NOMO-1 treated with DMSO at 0.1 percent for 48 hours (cell line): Measurements from ENCODE around the gene HDLBP.

Experiments
- DNase-seq: peaks from one replicate; lab custom pipeline; 2025; ENCODE audit not compliant: unreplicated experiment; lab: John Stamatoyannopoulos, UW

The HDLBP gene

GRCh38 chr2:241257419-241258032 lies 57.9 kb downstream of the HDLBP start:
- no peak for DNase-seq

GRCh38 chr2:241256168-241256545 lies 59.3 kb downstream of the HDLBP start:
- DNase-seq: no peak

DNA sequence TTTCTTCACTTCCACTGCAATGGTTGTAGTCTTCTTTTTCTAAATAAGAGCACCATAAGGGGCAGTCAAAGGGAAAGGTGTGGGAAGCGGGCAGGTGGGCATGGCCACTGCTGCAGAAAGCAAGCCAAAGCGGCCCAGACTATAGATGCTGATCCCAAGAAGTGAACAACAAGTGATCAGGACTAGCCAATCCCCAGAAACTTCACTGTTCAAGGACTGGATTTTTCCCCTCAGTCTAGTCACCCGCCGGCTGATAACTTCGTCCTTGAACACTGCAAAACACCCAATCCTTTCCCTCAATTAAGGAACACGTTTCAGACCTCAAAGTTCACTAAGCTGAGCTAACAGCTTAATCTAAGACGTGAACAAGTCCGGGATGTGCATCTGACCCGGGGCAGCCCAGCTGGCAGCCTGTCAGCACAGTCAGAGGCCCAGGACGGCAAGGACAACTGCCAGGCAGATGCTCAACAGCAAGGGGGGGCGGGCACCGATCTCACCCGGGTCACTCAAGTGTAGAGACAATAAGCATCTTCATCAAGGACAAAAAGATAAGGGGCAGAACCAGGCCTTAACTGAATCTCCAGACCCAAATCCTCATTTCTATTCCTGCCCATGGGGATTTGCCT lies 59.8 kb downstream of the HDLBP start:
- no peak for DNase-seq

- DNase-seq: no peak
Measured at GRCh38 chr2:241254904-241255351, 60.5 kb downstream of the HDLBP start.

- no peak for DNase-seq
Measured at GRCh38 chr2:241252778-241253475, 62.5 kb downstream of the HDLBP start.

GRCh38 chr2:241249654-241250053 lies 65.8 kb downstream of the HDLBP start:
- no peak for DNase-seq

- no peak for DNase-seq
Measured at GRCh38 chr2:241248897-241249296, 66.6 kb downstream of the HDLBP start.

GRCh38 chr2:241248289-241248688 lies 67.2 kb downstream of the HDLBP start:
- no peak for DNase-seq

DNA sequence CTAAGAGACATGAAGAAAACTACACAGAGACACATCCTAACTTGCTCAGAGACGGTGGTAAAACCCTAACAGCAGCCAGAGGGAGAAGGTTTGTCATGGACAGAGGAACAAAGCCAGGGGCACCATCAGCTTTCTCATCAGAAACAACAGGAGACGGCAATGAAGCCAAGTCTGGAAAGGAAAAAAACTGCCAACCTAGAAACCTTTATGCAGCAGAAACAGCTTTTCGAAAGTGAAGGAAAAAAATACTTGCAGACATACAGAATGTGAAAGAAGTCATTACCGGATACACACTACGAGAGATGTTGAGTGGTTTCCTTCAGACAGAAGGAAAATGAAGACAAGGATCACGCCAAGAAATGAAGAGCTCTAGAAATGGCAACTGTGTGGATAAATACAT lies 71.1 kb downstream of the HDLBP start:
- DNase-seq: no peak

GRCh38 chr2:241242306-241242705 lies 73.2 kb downstream of the HDLBP start:
- DNase-seq: no peak

GRCh38 chr2:241241669-241242068 lies 73.8 kb downstream of the HDLBP start:
- no peak for DNase-seq

DNA sequence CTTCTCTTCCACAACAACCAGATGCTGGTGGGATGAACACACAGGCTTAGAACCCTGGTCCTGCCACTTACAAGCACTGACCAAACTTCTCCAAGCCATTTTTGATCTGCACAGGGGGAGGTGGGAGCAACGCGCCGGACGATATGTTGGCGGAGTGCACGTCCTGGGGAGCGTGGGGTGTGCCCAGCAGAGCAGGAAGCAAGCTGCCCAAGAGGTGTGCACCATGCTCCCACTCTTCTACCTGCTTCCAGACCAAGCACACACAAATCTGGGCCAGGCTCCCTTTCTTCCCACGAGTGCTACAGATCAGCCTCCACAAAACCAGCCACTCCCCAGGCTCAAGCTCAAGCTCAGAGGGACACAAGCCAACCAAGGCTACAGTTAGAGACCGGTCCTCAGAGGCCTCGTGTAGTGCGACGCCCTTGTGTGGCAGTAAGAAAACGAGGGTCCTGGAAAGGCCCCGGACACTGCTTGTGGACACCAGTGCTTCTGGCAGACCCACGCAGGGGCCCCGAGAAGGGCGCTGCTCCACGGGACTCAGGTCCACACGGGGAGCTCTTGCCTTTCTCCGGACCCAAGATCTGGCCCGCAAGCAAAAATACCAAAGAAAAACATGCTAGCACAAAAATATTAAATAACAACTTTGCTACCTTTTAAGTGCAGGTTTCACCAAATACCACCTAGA lies 75.0 kb downstream of the HDLBP start:
- DNase-seq: no peak

- no peak for DNase-seq
Measured at GRCh38 chr2:241239552-241240202, 75.8 kb downstream of the HDLBP start.

DNA sequence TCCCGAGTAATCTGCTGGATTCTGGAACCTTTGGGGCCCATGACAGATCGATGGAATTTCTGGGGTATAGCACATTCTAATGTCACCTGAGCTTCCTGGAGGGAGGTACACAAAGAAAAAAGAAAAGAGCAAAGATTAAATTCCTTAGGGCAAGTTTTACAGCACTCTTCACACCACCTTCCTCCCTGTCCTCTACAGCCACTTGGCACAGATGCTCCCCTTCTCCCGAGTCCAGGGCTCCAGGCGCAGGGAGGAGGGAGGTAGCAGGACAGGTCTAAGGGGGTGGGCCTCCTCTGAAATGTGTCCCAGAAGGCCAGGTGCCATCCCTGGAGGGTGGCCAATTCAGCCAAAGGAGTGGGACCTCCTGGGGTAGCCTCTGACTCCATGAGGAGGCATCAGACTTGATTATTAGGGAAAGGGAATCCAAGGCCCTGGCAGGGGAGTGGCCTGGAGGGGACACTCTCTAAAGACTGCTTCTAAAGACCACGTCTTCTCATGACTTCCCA lies 76.7 kb downstream of the HDLBP start:
- no peak for DNase-seq

GRCh38 chr2:241237949-241238371 lies 77.5 kb downstream of the HDLBP start:
- no peak for DNase-seq

GRCh38 chr2:241237047-241237446 lies 78.4 kb downstream of the HDLBP start:
- DNase-seq: no peak

- DNase-seq: no peak
Measured at GRCh38 chr2:241235859-241236593, 79.4 kb downstream of the HDLBP start.

GRCh38 chr2:241234962-241235740 lies 80.3 kb downstream of the HDLBP start:
- DNase-seq: no peak

GRCh38 chr2:241234066-241234790 lies 81.2 kb downstream of the HDLBP start:
- no peak for DNase-seq
